Limb (tissue), 2 donors: ENCODE data around the gene TSKU.

Experiments used
- DNase-seq, 2 donors: peaks; one replicate each; pipeline ENCODE4 v3.0.0-alpha.2; 2016; ENCODE audit errors: extremely low spot score in 2 of 2

The TSKU gene

DNA sequence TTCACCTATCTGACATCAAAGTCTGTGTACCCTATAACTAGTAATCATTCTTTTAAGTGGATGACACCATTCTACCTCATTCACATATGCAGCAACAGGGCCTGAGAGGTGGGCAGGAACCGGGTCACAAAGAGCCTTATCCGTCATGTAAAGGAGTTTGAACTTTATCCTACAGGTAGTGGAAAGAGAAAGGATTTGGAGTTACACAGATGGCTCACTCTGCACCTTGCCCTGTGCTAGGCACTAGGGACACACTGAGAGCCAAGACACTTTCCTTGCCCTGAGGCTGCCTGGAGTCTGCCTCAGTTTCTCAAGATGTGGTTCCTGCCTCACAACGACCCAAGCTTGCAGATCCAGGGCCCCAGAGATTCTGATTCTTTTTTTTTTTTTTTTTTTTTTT is 63.3 kb downstream of the TSKU start:
- DNase-seq, result no peak
